Loucy (cell line): ENCODE data around the gene TIE1.

Experiments used
- H2AFZ ChIP-seq: fragments of 200-600 bp; sonication (generic); 2 replicates; pipeline ENCODE4 v1.6.0; 2016; ENCODE audit warnings: antibody characterized with exemption, mild to moderate bottlenecking, low read length, moderate library complexity
- H3F3A ChIP-seq: fragments of 200-600 bp; 2 replicates; pipeline ENCODE4 v1.6.0; 2016; ENCODE audit warnings: antibody characterized with exemption, low read depth, mild to moderate bottlenecking
- H3K27me3 ChIP-seq: fragments of 200-600 bp; sonication (generic); 2 replicates; pipeline ENCODE4 v1.6.1; 2014; ENCODE audit warnings: low read length, mild to moderate bottlenecking; ENCODE audit not compliant: insufficient read depth, poor library complexity, severe bottlenecking
- H3K36me3 ChIP-seq: fragments of 200-600 bp; sonication (generic); 2 replicates; pipeline ENCODE4 v1.6.1; 2016; ENCODE audit warnings: low read length; ENCODE audit not compliant: insufficient read depth
- H3K4me1 ChIP-seq: fragments of 200-600 bp; sonication (generic); 2 replicates; pipeline ENCODE4 v1.5.1; 2014; ENCODE audit warnings: low read length, mild to moderate bottlenecking; ENCODE audit not compliant: insufficient read depth, poor library complexity, severe bottlenecking
- H3K4me2 ChIP-seq: fragments of 200-600 bp; sonication (generic); 2 replicates; pipeline ENCODE4 v1.6.0; 2014; ENCODE audit warnings: antibody characterized with exemption, low read length, low read depth, mild to moderate bottlenecking; ENCODE audit not compliant: poor library complexity, severe bottlenecking
- H3K4me3 ChIP-seq: fragments of 200-600 bp; sonication (generic); 2 replicates; pipeline ENCODE4 v1.5.1; 2014; ENCODE audit warnings: low read length, mild to moderate bottlenecking, mixed read lengths; ENCODE audit not compliant: poor library complexity, severe bottlenecking
- H3K79me2 ChIP-seq: fragments of 200-600 bp; sonication (generic); 2 replicates; pipeline ENCODE4 v1.6.1; 2014; ENCODE audit warnings: low read length; ENCODE audit not compliant: insufficient read depth
- H3K9ac ChIP-seq: fragments of 200-600 bp; sonication (generic); 2 replicates; pipeline ENCODE4 v1.6.0; 2014; ENCODE audit warnings: mild to moderate bottlenecking, low read depth, low read length, moderate library complexity; ENCODE audit not compliant: poor library complexity, severe bottlenecking
- H3K9me2 ChIP-seq: fragments of 200-600 bp; sonication (generic); replicated peaks from 2 replicates; pipeline ENCODE4 v1.6.1; 2016; ENCODE audit warnings: low read depth, low read length, mixed read lengths
- H3K9me3 ChIP-seq: fragments of 200-600 bp; sonication (generic); 2 replicates; pipeline ENCODE4 v1.6.1; 2014; ENCODE audit warnings: mild to moderate bottlenecking, antibody characterized with exemption, low read length, low read depth; ENCODE audit not compliant: insufficient read depth
- H4K20me1 ChIP-seq: fragments of 200-600 bp; sonication (generic); 2 replicates; pipeline ENCODE4 v1.6.0; 2014; ENCODE audit warnings: antibody characterized with exemption, low read length, mild to moderate bottlenecking; ENCODE audit not compliant: insufficient read depth, poor library complexity, severe bottlenecking
- EZH2phosphoT487 ChIP-seq: fragments of 200-600 bp; IDR thresholded peaks from 2 replicates; pipeline ENCODE4 v1.6.1; 2018; ENCODE audit warnings: antibody characterized with exemption, mild to moderate bottlenecking, moderate library complexity, borderline replicate concordance
- TF ChIP-seq, protein P1 (sequence below): fragments of 200-600 bp; sonication (generic); conservative IDR thresholded peaks from 2 replicates; pipeline ENCODE4 v1.5.1; 2014; ENCODE audit warnings: mild to moderate bottlenecking, antibody characterized with exemption, low read length

Gene TIE1

DNA sequence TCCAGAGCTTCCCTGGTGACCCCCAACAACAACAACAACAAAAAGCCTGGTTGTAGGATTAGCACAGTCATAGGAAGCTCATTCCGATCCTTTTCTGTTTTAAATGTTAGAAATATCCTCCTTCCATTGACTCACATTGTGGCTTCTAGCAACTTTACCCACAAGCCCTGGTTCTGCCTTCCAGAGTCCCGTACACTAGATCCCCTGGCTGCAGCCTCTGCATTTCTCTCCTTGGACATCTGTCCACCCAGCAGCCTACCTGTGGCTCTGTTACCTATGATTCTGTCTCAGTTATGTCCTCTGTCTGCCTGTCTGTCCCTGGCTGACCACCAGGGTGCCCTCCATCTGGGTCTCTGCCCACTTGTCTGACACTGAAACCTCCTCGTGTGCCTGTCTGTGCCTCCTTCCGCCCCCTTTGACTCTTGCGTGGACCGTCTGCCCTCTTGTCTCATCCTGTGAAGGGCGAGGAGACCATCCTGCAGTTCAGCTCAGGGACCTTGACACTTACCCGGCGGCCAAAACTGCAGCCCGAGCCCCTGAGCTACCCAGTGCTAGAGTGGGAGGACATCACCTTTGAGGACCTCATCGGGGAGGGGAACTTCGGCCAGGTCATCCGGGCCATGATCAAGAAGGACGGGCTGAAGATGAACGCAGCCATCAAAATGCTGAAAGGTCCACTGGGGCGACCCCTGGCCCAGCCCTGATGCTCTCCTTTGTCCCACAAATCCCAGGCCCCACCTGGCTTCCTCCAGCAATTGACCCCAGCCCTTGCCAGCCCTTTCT lies 16.1 kb downstream of the TIE1 start:
- no peaks in the 10 kb centered on the region for H3F3A ChIP-seq
- H3K79me2 ChIP-seq, result no peaks in the 10 kb centered on the region
- H3K4me3 ChIP-seq, result no peak overlapping the region
- no peaks in the 10 kb centered on the region for H3K4me1 ChIP-seq
- H3K9ac ChIP-seq, result no peak overlapping the region
- H4K20me1 ChIP-seq, result no peaks in the 10 kb centered on the region
- H3K36me3 ChIP-seq, result no peaks in the 10 kb centered on the region
- no peak for TF ChIP-seq EZH2phosphoT487
- TF ChIP-seq, protein P1, sequence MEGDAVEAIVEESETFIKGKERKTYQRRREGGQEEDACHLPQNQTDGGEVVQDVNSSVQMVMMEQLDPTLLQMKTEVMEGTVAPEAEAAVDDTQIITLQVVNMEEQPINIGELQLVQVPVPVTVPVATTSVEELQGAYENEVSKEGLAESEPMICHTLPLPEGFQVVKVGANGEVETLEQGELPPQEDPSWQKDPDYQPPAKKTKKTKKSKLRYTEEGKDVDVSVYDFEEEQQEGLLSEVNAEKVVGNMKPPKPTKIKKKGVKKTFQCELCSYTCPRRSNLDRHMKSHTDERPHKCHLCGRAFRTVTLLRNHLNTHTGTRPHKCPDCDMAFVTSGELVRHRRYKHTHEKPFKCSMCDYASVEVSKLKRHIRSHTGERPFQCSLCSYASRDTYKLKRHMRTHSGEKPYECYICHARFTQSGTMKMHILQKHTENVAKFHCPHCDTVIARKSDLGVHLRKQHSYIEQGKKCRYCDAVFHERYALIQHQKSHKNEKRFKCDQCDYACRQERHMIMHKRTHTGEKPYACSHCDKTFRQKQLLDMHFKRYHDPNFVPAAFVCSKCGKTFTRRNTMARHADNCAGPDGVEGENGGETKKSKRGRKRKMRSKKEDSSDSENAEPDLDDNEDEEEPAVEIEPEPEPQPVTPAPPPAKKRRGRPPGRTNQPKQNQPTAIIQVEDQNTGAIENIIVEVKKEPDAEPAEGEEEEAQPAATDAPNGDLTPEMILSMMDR, result peak; percentile 39; the same call in 1 of the 2 replicates
- no peak overlapping the region for H2AFZ ChIP-seq
- no peaks in the 10 kb centered on the region for H3K9me2 ChIP-seq
- H3K9me3 ChIP-seq, result no peaks in the 10 kb centered on the region
- H3K27me3 ChIP-seq, result no peaks in the 10 kb centered on the region
- no peak overlapping the region for H3K4me2 ChIP-seq

DNA sequence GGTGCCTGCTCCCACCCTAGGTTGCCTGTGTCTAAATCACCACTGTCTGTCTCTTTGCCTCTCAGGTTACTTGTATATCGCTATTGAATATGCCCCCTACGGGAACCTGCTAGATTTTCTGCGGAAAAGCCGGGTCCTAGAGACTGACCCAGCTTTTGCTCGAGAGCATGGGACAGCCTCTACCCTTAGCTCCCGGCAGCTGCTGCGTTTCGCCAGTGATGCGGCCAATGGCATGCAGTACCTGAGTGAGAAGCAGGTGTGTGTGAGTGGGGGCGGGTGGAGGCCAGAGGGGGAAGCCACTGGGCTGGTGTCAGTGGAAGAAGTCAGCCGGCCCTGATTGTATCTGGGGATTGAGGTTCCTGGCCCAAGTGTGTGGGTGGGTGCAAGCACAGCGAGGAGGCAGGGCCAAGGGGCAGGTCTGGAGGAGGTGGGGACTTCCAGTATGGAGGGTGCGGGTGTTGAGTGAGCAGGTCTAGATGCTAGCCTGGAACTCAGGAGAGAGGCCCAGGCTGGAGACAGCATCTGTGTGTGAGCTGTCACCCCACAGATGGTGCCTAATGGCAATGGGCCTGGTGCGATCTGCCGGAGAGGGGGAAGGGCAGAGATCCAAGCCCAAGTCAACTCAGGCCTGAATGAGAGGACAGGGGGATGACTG lies 17.2 kb downstream of the TIE1 start:
- no peaks in the 10 kb centered on the region for H3F3A ChIP-seq
- no peaks in the 10 kb centered on the region for H3K9me2 ChIP-seq
- no peak overlapping the region for H3K9ac ChIP-seq
- no peaks in the 10 kb centered on the region for H3K9me3 ChIP-seq
- H3K4me1 ChIP-seq, result no peaks in the 10 kb centered on the region
- H3K27me3 ChIP-seq, result no peaks in the 10 kb centered on the region
- no peaks in the 10 kb centered on the region for H4K20me1 ChIP-seq
- H3K36me3 ChIP-seq, result no peaks in the 10 kb centered on the region
- H3K79me2 ChIP-seq, result no peaks in the 10 kb centered on the region
- H3K4me2 ChIP-seq, result no peak overlapping the region
- no peak overlapping the region for H2AFZ ChIP-seq
- H3K4me3 ChIP-seq, result no peak overlapping the region
- TF ChIP-seq, protein P1, result no peak
- TF ChIP-seq EZH2phosphoT487, result no peak

DNA sequence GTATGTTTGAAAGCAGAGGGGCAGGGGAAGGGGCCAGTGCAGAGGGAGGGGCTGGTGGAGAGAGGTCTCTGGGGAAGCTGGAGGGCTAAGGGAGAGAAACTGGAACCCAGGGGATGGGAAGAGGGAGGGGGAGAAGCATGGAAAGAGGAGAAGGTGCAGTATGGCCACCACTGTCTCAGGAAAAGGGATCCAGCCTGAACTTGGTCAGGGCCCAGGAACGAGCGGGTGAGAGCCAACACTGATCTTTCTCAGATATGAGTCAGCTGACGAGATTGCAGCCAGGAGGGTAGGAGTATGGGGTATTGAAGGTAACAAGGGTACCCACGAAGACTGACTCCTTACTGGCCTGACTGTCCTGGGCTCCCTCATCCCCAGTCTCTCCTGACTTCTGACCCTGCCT lies 18.0 kb downstream of the TIE1 start:
- Histone ChIP-seq H3K4me2 (no peak overlapping the region), H3K4me3 (no peak overlapping the region)

More for the DNA sequence above, 18.0 kb downstream of the TIE1 start:
- H3K4me1 ChIP-seq, result no peaks in the 10 kb centered on the region
- no peaks in the 10 kb centered on the region for H3K9me2 ChIP-seq
- H3K9me3 ChIP-seq, result no peaks in the 10 kb centered on the region
- H4K20me1 ChIP-seq, result no peaks in the 10 kb centered on the region
- no peaks in the 10 kb centered on the region for H3K27me3 ChIP-seq
- H3K9ac ChIP-seq, result no peak overlapping the region
- H2AFZ ChIP-seq, result no peak overlapping the region
- H3K79me2 ChIP-seq, result no peaks in the 10 kb centered on the region
- H3F3A ChIP-seq, result no peaks in the 10 kb centered on the region
- no peak for TF ChIP-seq EZH2phosphoT487
- no peaks in the 10 kb centered on the region for H3K36me3 ChIP-seq
